ENCODE results near the gene PCDHGB5.
"Not testable (repeated sequence)": the region's sequence is repeated elsewhere in the genome, so short reads cannot be mapped to it uniquely, and the experiment has no call there.

PCDHGB5 gene

GRCh38 chr5:141388661-141389060 lies 9.1 kb upstream of the PCDHGB5 start:
- no peak overlapping the region for H3K4me3 ChIP-seq (ENCODE audit: low read length)
- H3K36me3 ChIP-seq (ENCODE audit: insufficient read depth, low read length), result peaks cover 9% of the 10 kb centered on the region
- peaks cover 39% of the 10 kb centered on the region for H3K9me3 ChIP-seq (ENCODE audit: low read length)
- H3K27me3 ChIP-seq (ENCODE audit: insufficient read depth, low read length), result no peaks in the 10 kb centered on the region
- H2AFZ ChIP-seq (ENCODE audit: low read depth, low read length), result no peak overlapping the region
- no peaks in the 10 kb centered on the region for H3K4me1 ChIP-seq (ENCODE audit: insufficient read depth, low read length)

GRCh38 chr5:141389153-141390042 lies 8.3 kb upstream of the PCDHGB5 start:
- Histone ChIP-seq H3K4me1 (ENCODE audit: insufficient read depth, low read length) (no peaks in the 10 kb centered on the region), H3K4me3 (ENCODE audit: low read length) (no peak overlapping the region), H3K36me3 (ENCODE audit: insufficient read depth, low read length) (peaks cover 10% of the 10 kb centered on the region), H2AFZ (ENCODE audit: low read depth, low read length) (no peak overlapping the region), H3K27me3 (ENCODE audit: insufficient read depth, low read length) (no peaks in the 10 kb centered on the region), H3K9me3 (ENCODE audit: low read length) (peaks cover 43% of the 10 kb centered on the region)

- H2AFZ ChIP-seq (ENCODE audit: low read depth, low read length), result no peak within 1 kb of the TSS
- H3K27me3 ChIP-seq (ENCODE audit: insufficient read depth, low read length), result no peaks in the 10 kb centered on the region
- H3K9me3 ChIP-seq (ENCODE audit: low read length), result peaks cover 44% of the 10 kb centered on the region
- H3K4me3 ChIP-seq (ENCODE audit: low read length), result no peak within 1 kb of the TSS
- no peaks in the 10 kb centered on the region for H3K4me1 ChIP-seq (ENCODE audit: insufficient read depth, low read length)
- peaks cover 10% of the 10 kb centered on the region for H3K36me3 ChIP-seq (ENCODE audit: insufficient read depth, low read length)
Observed at GRCh38 chr5:141392429-141393198, 5.1 kb upstream of the PCDHGB5 start, which contains the start of gene PCDHGA8. TSS of gene PCDHGA8 (plus strand) at chr5:141392633. CDS start at chr5:141392814, 181 bp downstream.

- no peak overlapping the region for H3K4me3 ChIP-seq (ENCODE audit: low read length)
- no peaks in the 10 kb centered on the region for H3K27me3 ChIP-seq (ENCODE audit: insufficient read depth, low read length)
- H3K4me1 ChIP-seq (ENCODE audit: insufficient read depth, low read length), result no peaks in the 10 kb centered on the region
- H2AFZ ChIP-seq (ENCODE audit: low read depth, low read length), result no peak overlapping the region
- peaks cover 10% of the 10 kb centered on the region for H3K36me3 ChIP-seq (ENCODE audit: insufficient read depth, low read length)
- peaks cover 43% of the 10 kb centered on the region for H3K9me3 ChIP-seq (ENCODE audit: low read length)
Observed at GRCh38 chr5:141393267-141393666, 4.5 kb upstream of the PCDHGB5 start.

- H3K27me3 ChIP-seq (ENCODE audit: insufficient read depth, low read length); H3K4me3 ChIP-seq (ENCODE audit: low read length); H3K36me3 ChIP-seq (ENCODE audit: insufficient read depth, low read length); H2AFZ ChIP-seq (ENCODE audit: low read depth, low read length); H3K4me1 ChIP-seq (ENCODE audit: insufficient read depth, low read length): not testable (repeated sequence)
- peaks cover 39% of the 10 kb centered on the region for H3K9me3 ChIP-seq (ENCODE audit: low read length)
Observed at GRCh38 chr5:141394401-141395187, 3.2 kb upstream of the PCDHGB5 start.

GRCh38 chr5:141398608-141399007 lies 861 bp downstream of the PCDHGB5 start:
- peaks cover 33% of the 10 kb centered on the region for H3K9me3 ChIP-seq (ENCODE audit: low read length)
- H2AFZ ChIP-seq (ENCODE audit: low read depth, low read length), result no peak overlapping the region
- H3K4me3 ChIP-seq (ENCODE audit: low read length), result no peak overlapping the region
- H3K36me3 ChIP-seq (ENCODE audit: insufficient read depth, low read length), result peaks cover 1% of the 10 kb centered on the region
- no peaks in the 10 kb centered on the region for H3K27me3 ChIP-seq (ENCODE audit: insufficient read depth, low read length)
- no peaks in the 10 kb centered on the region for H3K4me1 ChIP-seq (ENCODE audit: insufficient read depth, low read length)

- Histone ChIP-seq H3K4me3 (ENCODE audit: low read length) (no peak overlapping the region), H3K9me3 (ENCODE audit: low read length) (peaks cover 31% of the 10 kb centered on the region), H2AFZ (ENCODE audit: low read depth, low read length) (no peak overlapping the region)
Observed at GRCh38 chr5:141399555-141400258, 2.0 kb downstream of the PCDHGB5 start.

GRCh38 chr5:141402553-141403243 lies 5.0 kb downstream of the PCDHGB5 start, which contains the start of gene PCDHGA9:
TSS of gene PCDHGA9 (plus strand) at chr5:141402778. CDS start at chr5:141402953, 175 bp downstream.
- Histone ChIP-seq H3K4me3 (ENCODE audit: low read length) (no peak within 1 kb of the TSS), H3K9me3 (ENCODE audit: low read length) (peaks cover 34% of the 10 kb centered on the region)

More at GRCh38 chr5:141399555-141400258, 2.0 kb downstream of the PCDHGB5 start:
- Histone ChIP-seq H3K36me3 (ENCODE audit: insufficient read depth, low read length) (no peaks in the 10 kb centered on the region), H3K4me1 (ENCODE audit: insufficient read depth, low read length) (no peaks in the 10 kb centered on the region), H3K27me3 (ENCODE audit: insufficient read depth, low read length) (no peaks in the 10 kb centered on the region)

GRCh38 chr5:141403387-141403786 lies 5.6 kb downstream of the PCDHGB5 start:
- Histone ChIP-seq H3K9me3 (ENCODE audit: low read length) (peaks cover 34% of the 10 kb centered on the region), H2AFZ (ENCODE audit: low read depth, low read length) (no peak overlapping the region), H3K27me3 (ENCODE audit: insufficient read depth, low read length) (no peaks in the 10 kb centered on the region), H3K4me3 (ENCODE audit: low read length) (no peak overlapping the region), H3K36me3 (ENCODE audit: insufficient read depth, low read length) (no peaks in the 10 kb centered on the region), H3K4me1 (ENCODE audit: insufficient read depth, low read length) (no peaks in the 10 kb centered on the region)

More at GRCh38 chr5:141402553-141403243, 5.0 kb downstream of the PCDHGB5 start, which contains the start of gene PCDHGA9:
- Histone ChIP-seq H2AFZ (ENCODE audit: low read depth, low read length) (no peak within 1 kb of the TSS), H3K4me1 (ENCODE audit: insufficient read depth, low read length) (no peaks in the 10 kb centered on the region), H3K27me3 (ENCODE audit: insufficient read depth, low read length) (no peaks in the 10 kb centered on the region), H3K36me3 (ENCODE audit: insufficient read depth, low read length) (no peaks in the 10 kb centered on the region)

GRCh38 chr5:141407790-141408505 lies 10.2 kb downstream of the PCDHGB5 start, which contains the start of gene PCDHGB6:
TSS of gene PCDHGB6 (plus strand) at chr5:141408021. CDS start at chr5:141408203, 182 bp downstream.
- H2AFZ ChIP-seq (ENCODE audit: low read depth, low read length); H3K4me1 ChIP-seq (ENCODE audit: insufficient read depth, low read length); H3K27me3 ChIP-seq (ENCODE audit: insufficient read depth, low read length); H3K36me3 ChIP-seq (ENCODE audit: insufficient read depth, low read length): not testable (repeated sequence)
- Histone ChIP-seq H3K9me3 (ENCODE audit: low read length) (peaks cover 44% of the 10 kb centered on the region), H3K4me3 (ENCODE audit: low read length) (peak within 1 kb of the TSS; percentile 43)

GRCh38 chr5:141409598-141410306 lies 12.0 kb downstream of the PCDHGB5 start:
- no peaks in the 10 kb centered on the region for H3K27me3 ChIP-seq (ENCODE audit: insufficient read depth, low read length)

More at GRCh38 chr5:141409598-141410306, 12.0 kb downstream of the PCDHGB5 start:
- no peak overlapping the region for H2AFZ ChIP-seq (ENCODE audit: low read depth, low read length)
- H3K4me3 ChIP-seq (ENCODE audit: low read length), result no peak overlapping the region
- peaks cover 47% of the 10 kb centered on the region for H3K9me3 ChIP-seq (ENCODE audit: low read length)
- H3K36me3 ChIP-seq (ENCODE audit: insufficient read depth, low read length), result peaks cover 11% of the 10 kb centered on the region
- H3K4me1 ChIP-seq (ENCODE audit: insufficient read depth, low read length), result no peaks in the 10 kb centered on the region
